WERI-Rb-1 (cell line): Measurements from ENCODE around the gene OR11H7.
"Not testable (repeated sequence)": the region's sequence is repeated elsewhere in the genome, so short reads cannot be mapped to it uniquely, and the experiment has no call there.

ENCODE experiments used
- DNase-seq: peaks from one replicate; pipeline ENCODE4 v3.0.0-alpha.2; 2020
- H3K27ac ChIP-seq: fragments of 250-450 bp; sonication (Bioruptor Pico); 2 replicates; pipeline ENCODE4 v1.5.1; 2020; ENCODE audit warnings: mild to moderate bottlenecking, moderate library complexity
- H3K27me3 ChIP-seq: fragments of 250-450 bp; sonication (Bioruptor Pico); 2 replicates; pipeline ENCODE4 v1.5.1; 2021; ENCODE audit warnings: mild to moderate bottlenecking, low read depth, moderate library complexity; ENCODE audit not compliant: insufficient read depth, severe bottlenecking
- H3K36me3 ChIP-seq: fragments of 250-450 bp; sonication (Bioruptor Pico); 2 replicates; pipeline ENCODE4 v1.5.1; 2020; ENCODE audit warnings: mild to moderate bottlenecking, moderate library complexity
- H3K4me3 ChIP-seq: 2 replicates; pipeline ENCODE4 v1.5.1; 2011; ENCODE audit warnings: low read depth, mild to moderate bottlenecking, control low read depth, low read length
- H3K9me3 ChIP-seq: fragments of 250-450 bp; sonication (Bioruptor Pico); 2 replicates; pipeline ENCODE4 v1.5.1; 2021; ENCODE audit warnings: mild to moderate bottlenecking, moderate library complexity; ENCODE audit not compliant: severe bottlenecking
- TF ChIP-seq, protein P1 (sequence below): IDR thresholded peaks from 2 replicates; pipeline ENCODE4 v1.5.1; 2011; ENCODE audit warnings: low read depth, mild to moderate bottlenecking, control low read depth, inconsistent platforms, low read length

Gene OR11H7

DNA sequence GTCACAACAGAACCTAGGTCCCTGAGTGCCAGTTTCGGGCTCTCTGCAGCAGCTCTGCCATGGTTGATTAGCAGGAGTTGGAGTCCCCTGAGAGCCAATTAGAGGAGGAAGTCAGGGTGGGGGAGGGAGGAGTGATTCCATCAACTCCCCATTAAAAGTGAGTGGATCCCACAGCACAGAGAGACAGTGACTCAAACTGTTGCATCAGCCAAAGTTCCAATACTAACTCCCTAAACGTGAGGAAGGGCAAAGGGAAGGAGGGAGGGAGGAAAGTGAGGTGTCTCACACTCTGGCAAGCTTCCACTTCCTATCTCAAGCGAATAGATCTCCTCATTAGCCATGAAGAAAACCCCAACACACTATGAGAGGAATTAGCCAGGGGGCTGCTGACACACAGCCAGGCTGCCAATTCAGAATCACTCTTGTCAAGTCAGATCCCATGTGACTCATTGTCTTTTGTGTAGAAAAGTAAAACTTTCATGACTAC lies 33.9 kb downstream of the OR11H7 start:
- H3K36me3 ChIP-seq, result no peaks in the 10 kb centered on the region
- H3K27me3 ChIP-seq, result peaks cover 2% of the 10 kb centered on the region
- no peaks in the 10 kb centered on the region for H3K9me3 ChIP-seq
- no peak overlapping the region for H3K27ac ChIP-seq
- TF ChIP-seq, protein P1, sequence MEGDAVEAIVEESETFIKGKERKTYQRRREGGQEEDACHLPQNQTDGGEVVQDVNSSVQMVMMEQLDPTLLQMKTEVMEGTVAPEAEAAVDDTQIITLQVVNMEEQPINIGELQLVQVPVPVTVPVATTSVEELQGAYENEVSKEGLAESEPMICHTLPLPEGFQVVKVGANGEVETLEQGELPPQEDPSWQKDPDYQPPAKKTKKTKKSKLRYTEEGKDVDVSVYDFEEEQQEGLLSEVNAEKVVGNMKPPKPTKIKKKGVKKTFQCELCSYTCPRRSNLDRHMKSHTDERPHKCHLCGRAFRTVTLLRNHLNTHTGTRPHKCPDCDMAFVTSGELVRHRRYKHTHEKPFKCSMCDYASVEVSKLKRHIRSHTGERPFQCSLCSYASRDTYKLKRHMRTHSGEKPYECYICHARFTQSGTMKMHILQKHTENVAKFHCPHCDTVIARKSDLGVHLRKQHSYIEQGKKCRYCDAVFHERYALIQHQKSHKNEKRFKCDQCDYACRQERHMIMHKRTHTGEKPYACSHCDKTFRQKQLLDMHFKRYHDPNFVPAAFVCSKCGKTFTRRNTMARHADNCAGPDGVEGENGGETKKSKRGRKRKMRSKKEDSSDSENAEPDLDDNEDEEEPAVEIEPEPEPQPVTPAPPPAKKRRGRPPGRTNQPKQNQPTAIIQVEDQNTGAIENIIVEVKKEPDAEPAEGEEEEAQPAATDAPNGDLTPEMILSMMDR, result no peak
- no peak for DNase-seq
- H3K4me3 ChIP-seq, result no peak overlapping the region

DNA sequence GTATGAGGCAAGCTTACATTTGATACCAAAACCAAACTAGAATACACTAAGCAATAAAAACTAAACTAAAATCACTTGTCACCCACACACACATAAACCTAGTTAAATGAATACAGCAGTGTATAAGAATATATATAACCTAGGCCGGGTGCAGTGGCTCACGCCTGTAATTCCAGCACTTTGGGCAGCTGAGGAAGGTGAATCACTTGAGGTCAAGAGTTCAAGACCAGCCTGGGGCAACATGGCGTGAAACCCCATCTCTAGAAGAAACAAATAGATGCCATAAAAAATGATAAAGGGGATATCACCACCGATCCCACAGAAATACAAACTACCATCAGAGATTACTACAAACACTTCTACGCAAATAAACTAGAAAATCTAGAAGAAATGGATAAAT lies 35.6 kb downstream of the OR11H7 start:
- H3K36me3 ChIP-seq, H3K4me3 ChIP-seq, DNase-seq, H3K27me3 ChIP-seq, H3K9me3 ChIP-seq, H3K27ac ChIP-seq: not testable (repeated sequence)

DNA sequence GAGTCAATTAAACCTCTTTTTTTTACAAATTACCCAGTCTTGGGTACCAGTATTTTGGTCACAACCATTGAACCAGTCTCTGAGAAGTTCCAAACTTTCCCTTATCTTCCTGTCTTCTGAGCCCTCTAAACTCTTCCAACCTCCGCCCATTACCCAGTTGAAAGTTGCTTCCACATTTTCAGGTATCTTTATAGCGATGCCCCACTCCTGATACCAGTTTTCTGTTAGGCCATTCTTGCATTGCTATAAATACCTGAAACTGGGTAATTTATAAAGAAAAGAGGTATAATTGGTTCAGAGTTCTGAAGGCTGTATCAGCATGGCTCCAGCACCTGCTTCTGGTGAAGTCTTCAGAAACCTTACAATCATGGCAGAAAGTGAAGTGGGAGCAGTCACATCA lies 45.3 kb downstream of the OR11H7 start:
- Histone ChIP-seq H3K27me3 (peaks cover 10% of the 10 kb centered on the region), H3K4me3 (no peak overlapping the region), H3K9me3 (no peaks in the 10 kb centered on the region), H3K27ac (no peak overlapping the region), H3K36me3 (no peaks in the 10 kb centered on the region)
- no peak for DNase-seq
- TF ChIP-seq, protein P1, result no peak

DNA sequence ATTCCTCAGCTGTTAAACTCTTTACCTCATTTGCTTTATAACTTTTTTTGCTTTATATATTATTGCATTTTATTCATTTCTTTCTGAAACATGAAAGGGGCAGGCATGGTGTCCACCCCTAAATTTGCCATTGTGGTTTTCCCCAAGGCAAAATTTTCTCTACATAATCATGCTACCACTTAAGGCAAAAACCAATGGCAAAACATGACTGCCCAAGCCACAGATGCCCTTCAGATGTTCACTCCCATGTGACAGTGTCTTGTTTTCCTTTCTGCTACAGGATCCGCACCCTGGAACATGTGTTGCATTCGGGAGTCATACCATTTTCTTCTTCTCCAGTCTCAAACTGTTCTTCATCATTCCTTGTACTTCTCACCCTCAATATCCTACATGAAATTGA lies 48.6 kb downstream of the OR11H7 start:
- Histone ChIP-seq H3K27ac (no peak overlapping the region), H3K36me3 (no peaks in the 10 kb centered on the region), H3K9me3 (no peaks in the 10 kb centered on the region), H3K27me3 (no peaks in the 10 kb centered on the region), H3K4me3 (no peak overlapping the region)
- DNase-seq, result no peak
- TF ChIP-seq, protein P1, result no peak

DNA sequence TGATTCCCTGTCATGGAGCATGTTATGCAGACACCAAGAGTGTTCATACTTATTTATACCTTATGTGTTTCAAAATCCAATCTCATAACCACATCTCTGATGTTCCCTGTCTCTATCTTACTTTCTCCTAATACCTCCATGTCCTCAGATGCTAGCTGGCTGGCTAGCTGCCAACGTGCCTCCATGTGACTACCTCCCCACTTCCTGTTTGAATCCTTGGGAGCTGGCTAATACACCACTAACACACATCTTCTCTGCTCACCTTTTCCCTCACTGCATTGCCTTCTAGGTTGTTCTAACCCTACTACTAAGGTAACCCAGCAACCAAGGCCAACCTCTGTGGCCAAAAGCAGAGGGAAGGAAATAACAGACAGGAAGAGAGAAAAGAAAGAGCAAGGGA lies 49.6 kb downstream of the OR11H7 start:
- Histone ChIP-seq H3K9me3 (no peaks in the 10 kb centered on the region), H3K4me3 (no peak overlapping the region), H3K36me3 (no peaks in the 10 kb centered on the region), H3K27ac (no peak overlapping the region), H3K27me3 (no peaks in the 10 kb centered on the region)
- no peak for DNase-seq
- TF ChIP-seq, protein P1, result no peak

DNA sequence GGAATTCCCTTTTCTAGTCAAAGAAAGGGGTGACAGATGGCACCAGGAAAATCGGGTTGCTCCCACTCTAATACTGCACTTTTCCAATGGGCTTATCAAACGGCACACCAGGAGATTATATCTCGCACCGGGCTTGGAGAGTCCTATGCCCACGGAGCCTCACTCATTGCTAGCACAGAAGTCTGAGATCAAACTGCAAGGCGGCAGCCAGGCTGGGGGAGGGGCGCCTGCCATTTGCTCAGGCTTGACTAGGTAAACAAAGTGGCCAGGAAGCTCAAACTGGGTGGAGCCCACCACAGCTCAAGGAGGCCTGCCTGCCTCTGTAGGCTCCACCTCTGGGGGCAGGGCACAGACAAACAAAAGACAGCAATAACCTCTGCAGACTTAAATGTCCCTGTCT lies 51.5 kb downstream of the OR11H7 start:
- not testable (repeated sequence) for H3K4me3 ChIP-seq, H3K27me3 ChIP-seq, H3K9me3 ChIP-seq, H3K27ac ChIP-seq, H3K36me3 ChIP-seq
- peak; percentile 7 for DNase-seq
